ENCODE measurements around the gene KIF21B. TPM values are rescaled to one million over a fixed set of nuclear protein-coding genes. Genes with fewer than 3 reads are reported as not detected.

The KIF21B gene
- total RNA-seq: 1 to 10 TPM in 3 of 4 donors, under 1 TPM in 1; 0.89 to 1.5 (median 1.1) TPM

GRCh38 chr1:201023517-201023902 is at the start of gene KIF21B:
Gene KIF21B, minus strand, starts transcription at chr1:201023714. Its CDS starts 331 bp downstream, at chr1:201023383.
- TF ChIP-seq CTCF (IDR thresholded peaks at IDR 0.05) (no peak), POLR2A (IDR thresholded peaks at IDR 0.05) (peak in 1 of 2 donors; percentile 21)
- H3K4me3 ChIP-seq (replicated peaks in 1 of 3): peak within 1 kb of the TSS in 2 of 3 donors; percentile 31 to 52
- WGBS, 2 donors: 0 to 8% methylated on average over 4 to 5 of the region's 53 CpGs
- no peak within 1 kb of the TSS for H3K27ac ChIP-seq
- H3K27me3 ChIP-seq: no peaks in the 10 kb centered on the region
- no peaks in the 10 kb centered on the region for H3K36me3 ChIP-seq
- peaks cover 7 to 27% of the 10 kb centered on the region in 2 donors for H3K4me1 ChIP-seq
- H3K9me3 ChIP-seq: no peaks in the 10 kb centered on the region
- intact Hi-C loops (cut with DNase I): no loop called here
- DNase-seq: peak; percentile 79 to 80

GRCh38 chr1:201072922-201073321 is 49.4 kb upstream of the KIF21B start:
- TF ChIP-seq POLR2A (IDR thresholded peaks at IDR 0.05) (no peak), CTCF (IDR thresholded peaks at IDR 0.05) (no peak)
- Histone ChIP-seq H3K27ac (no peak overlapping the region), H3K4me3 (replicated peaks in 1 of 3) (no peak overlapping the region), H3K36me3 (no peaks in the 10 kb centered on the region), H3K4me1 (no peaks in the 10 kb centered on the region), H3K9me3 (no peaks in the 10 kb centered on the region), H3K27me3 (no peaks in the 10 kb centered on the region)
- intact Hi-C loops (cut with DNase I): no loop called here
- WGBS, 2 donors: 62 to 77% methylated on average over 6 of the region's 6 CpGs
- no peak for DNase-seq

GRCh38 chr1:201072149-201072548 is 48.6 kb upstream of the KIF21B start:
- 80 to 86% methylated on average over 5 of the region's 5 CpGs for WGBS, 2 donors
- H3K4me1 ChIP-seq: no peaks in the 10 kb centered on the region
- H3K4me3 ChIP-seq (replicated peaks in 1 of 3): no peak overlapping the region
- no peaks in the 10 kb centered on the region for H3K27me3 ChIP-seq
- H3K36me3 ChIP-seq: no peaks in the 10 kb centered on the region
- no peak for TF ChIP-seq POLR2A (IDR thresholded peaks at IDR 0.05)
- TF ChIP-seq CTCF (IDR thresholded peaks at IDR 0.05): no peak
- intact Hi-C loops (cut with DNase I): no loop called here
- no peak overlapping the region for H3K27ac ChIP-seq
- no peaks in the 10 kb centered on the region for H3K9me3 ChIP-seq
- DNase-seq: no peak

GRCh38 chr1:201069636-201070035 is 46.1 kb upstream of the KIF21B start:
- TF ChIP-seq POLR2A (IDR thresholded peaks at IDR 0.05) (no peak), CTCF (IDR thresholded peaks at IDR 0.05) (no peak)
- intact Hi-C loops (cut with DNase I): no loop called here
- no peaks in the 10 kb centered on the region for H3K9me3 ChIP-seq
- H3K27ac ChIP-seq: no peak overlapping the region
- no peaks in the 10 kb centered on the region for H3K4me1 ChIP-seq
- no peaks in the 10 kb centered on the region for H3K27me3 ChIP-seq
- no peak overlapping the region for H3K4me3 ChIP-seq (replicated peaks in 1 of 3)
- DNase-seq: no peak
- 95 to 98% methylated on average over 2 to 3 of the region's 3 CpGs for WGBS, 2 donors
- no peaks in the 10 kb centered on the region for H3K36me3 ChIP-seq

GRCh38 chr1:201068976-201069375 is 45.5 kb upstream of the KIF21B start:
- H3K27me3 ChIP-seq: no peaks in the 10 kb centered on the region
- TF ChIP-seq CTCF (IDR thresholded peaks at IDR 0.05): no peak
- no peak for TF ChIP-seq POLR2A (IDR thresholded peaks at IDR 0.05)
- H3K36me3 ChIP-seq: no peaks in the 10 kb centered on the region
- no peak for DNase-seq
- intact Hi-C loops (cut with DNase I): no loop called here
- 58 to 73% methylated on average over 4 of the region's 4 CpGs for WGBS, 2 donors
- no peaks in the 10 kb centered on the region for H3K4me1 ChIP-seq
- H3K9me3 ChIP-seq: no peaks in the 10 kb centered on the region
- H3K27ac ChIP-seq: no peak overlapping the region
- H3K4me3 ChIP-seq (replicated peaks in 1 of 3): no peak overlapping the region

Data from thyroid gland (tissue), 4 donors.